ENCODE measurements around the gene ELL2.

DNA sequence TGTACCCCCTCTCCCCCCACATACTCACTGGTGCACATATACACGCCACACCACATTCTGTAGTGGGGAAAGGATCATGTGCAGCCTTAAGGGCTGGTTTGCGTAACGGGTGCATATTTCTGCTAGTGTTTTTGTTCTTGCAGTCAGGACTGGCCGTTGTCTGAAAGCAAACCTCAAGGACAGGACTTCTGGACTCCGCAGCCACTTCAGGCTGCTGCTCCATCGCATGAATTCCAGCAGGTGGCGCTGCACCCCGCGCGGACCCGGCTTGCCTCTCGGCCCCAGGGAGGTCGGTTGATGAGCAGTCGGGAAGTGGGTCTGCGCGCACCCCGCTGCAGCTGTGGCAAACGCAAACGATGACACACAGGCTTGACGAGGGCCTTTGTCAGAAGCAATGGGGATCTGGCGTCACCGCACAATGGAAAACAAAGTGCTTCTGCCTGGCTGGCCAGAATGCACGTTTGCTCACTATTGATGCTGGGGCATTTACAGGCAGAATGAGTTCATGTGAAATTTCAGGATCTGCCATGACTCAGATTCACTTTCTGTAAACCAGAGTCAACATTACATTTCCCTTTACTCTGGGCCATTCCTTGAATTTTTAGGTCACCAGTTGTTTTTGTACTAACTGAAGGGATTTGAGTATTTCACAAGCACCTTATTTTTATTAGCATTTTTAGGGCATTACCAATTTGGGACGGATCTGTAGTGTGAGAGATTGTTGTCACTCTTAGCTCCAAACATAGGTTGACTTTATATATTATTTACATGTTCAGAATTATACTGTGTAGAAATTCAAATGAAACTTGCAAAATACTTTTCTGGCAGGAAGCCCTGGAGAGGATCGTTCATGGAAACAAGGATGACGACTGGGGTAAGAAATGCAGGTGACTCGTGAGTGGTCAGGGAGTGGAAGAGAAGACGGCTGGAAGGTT is 102.7 kb downstream of the ELL2 start:
- peak; percentile 44 for TF ChIP-seq POLR2A (IDR thresholded peaks at IDR 0.05)
- TF ChIP-seq, protein P1, sequence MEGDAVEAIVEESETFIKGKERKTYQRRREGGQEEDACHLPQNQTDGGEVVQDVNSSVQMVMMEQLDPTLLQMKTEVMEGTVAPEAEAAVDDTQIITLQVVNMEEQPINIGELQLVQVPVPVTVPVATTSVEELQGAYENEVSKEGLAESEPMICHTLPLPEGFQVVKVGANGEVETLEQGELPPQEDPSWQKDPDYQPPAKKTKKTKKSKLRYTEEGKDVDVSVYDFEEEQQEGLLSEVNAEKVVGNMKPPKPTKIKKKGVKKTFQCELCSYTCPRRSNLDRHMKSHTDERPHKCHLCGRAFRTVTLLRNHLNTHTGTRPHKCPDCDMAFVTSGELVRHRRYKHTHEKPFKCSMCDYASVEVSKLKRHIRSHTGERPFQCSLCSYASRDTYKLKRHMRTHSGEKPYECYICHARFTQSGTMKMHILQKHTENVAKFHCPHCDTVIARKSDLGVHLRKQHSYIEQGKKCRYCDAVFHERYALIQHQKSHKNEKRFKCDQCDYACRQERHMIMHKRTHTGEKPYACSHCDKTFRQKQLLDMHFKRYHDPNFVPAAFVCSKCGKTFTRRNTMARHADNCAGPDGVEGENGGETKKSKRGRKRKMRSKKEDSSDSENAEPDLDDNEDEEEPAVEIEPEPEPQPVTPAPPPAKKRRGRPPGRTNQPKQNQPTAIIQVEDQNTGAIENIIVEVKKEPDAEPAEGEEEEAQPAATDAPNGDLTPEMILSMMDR (IDR thresholded peaks at IDR 0.05) = peak; percentile 99 to 100 (median 99)
